Skeletal muscle cell (primary cell): ENCODE results near the gene ADM2.
A peak's percentile ranks its signal among the peaks of the same experiment; 100 is the strongest.
"Not testable (repeated sequence)": the region's sequence is repeated elsewhere in the genome, so short reads cannot be mapped to it uniquely, and the experiment has no call there.

ENCODE experiments used
- DNase-seq: peaks from one replicate; pipeline ENCODE4 v3.0.0-alpha.2; 2010; ENCODE audit warnings: low read depth
- H3K4me3 ChIP-seq: 2 replicates; pipeline ENCODE4 v1.5.1; 2011; ENCODE audit warnings: low read depth, mild to moderate bottlenecking, control low read depth, low read length, moderate library complexity

The ADM2 gene

DNA sequence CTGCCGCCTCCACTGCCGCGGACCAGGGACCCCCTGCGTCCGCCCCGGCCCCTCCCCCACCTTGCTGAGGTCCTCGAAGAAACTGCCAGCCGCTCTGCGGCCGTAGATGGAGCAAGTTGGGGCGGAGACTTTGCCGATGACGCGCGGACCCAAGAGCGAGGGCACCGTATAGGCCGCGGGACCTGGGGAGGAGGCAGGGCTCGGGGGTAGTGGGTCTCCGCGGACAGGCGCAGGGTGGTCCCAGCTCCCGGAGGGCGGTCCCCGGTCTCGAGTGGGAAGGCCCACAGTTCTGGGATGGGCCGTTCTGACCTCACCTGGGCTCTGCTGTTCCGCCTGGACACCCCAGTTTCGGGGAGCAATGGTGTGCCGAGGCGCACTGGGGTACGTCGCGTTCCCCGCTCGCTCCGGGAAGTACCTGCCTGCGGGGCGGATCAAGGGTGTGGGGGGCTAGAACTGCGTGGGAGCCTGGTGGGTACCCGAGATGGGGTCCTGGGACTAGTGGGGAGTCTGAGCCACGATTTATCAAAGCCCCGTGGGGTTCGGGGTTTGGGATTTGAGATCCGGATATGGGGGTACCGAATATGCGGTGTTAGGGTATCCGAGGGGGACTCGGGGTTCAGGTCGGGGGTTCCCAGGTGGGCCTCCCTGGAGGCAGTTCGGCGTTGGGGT is 49.7 kb downstream of the ADM2 start:
- no peak for DNase-seq
- peak overlapping the region; percentile 54 for H3K4me3 ChIP-seq

DNA sequence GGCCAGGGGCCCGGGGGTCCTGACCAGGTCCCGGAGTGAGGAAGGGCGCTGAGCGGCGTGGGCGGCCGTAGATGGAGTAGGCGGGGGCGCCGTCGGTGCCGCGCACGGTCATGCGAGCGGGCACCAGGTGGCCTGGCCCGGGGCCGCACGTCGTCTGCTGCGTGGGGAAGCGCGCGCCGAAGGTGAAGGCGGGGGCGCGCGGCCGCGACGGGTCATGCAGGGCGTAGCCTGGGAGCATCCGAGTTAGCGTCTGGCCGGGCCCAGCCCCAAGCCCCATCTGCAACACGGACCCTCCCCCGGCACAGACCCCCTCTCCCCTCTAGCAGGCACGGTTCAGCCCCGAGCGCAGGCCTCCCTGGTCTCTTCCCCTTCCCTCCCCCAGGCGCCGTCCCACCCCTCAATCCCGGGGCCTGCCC is 50.2 kb downstream of the ADM2 start:
- no peak for DNase-seq
- peak overlapping the region; percentile 54 for H3K4me3 ChIP-seq

DNA sequence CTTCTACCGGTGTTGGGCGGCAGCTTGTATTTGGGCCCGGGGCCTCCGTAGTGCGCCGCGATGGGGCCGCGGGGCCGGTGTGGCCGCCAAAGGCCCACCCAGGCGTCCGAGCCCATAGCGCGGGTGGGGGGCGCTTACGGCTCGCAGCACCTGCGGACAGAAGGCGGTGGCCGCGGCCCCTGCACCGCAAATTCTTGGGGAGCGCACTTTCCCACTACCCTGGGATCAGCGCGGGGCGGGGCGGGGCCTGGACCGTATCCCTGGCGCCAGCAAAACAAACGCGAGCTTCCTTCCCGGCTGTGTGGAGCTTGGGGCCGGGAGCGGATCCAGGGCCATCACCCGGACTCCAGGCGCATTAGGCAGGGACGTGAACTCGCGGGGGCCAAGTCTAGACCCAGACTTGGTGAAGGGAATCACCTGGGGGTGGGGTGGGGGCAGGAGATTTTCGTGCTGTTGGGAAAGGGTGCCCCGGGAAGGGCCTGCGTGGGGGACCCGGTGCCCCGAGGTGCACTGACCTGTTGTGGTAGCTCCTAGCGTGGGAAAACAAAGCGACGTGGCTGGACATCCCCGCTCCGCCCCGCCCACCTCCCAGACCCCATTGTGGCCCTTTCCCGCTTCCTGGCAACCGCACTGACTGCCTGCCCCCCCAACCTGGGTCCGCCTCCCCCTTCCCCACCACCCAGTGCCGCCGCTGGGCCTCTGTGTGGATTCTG is 50.8 kb downstream of the ADM2 start:
- peak overlapping the region; percentile 54 for H3K4me3 ChIP-seq
- DNase-seq = no peak

DNA sequence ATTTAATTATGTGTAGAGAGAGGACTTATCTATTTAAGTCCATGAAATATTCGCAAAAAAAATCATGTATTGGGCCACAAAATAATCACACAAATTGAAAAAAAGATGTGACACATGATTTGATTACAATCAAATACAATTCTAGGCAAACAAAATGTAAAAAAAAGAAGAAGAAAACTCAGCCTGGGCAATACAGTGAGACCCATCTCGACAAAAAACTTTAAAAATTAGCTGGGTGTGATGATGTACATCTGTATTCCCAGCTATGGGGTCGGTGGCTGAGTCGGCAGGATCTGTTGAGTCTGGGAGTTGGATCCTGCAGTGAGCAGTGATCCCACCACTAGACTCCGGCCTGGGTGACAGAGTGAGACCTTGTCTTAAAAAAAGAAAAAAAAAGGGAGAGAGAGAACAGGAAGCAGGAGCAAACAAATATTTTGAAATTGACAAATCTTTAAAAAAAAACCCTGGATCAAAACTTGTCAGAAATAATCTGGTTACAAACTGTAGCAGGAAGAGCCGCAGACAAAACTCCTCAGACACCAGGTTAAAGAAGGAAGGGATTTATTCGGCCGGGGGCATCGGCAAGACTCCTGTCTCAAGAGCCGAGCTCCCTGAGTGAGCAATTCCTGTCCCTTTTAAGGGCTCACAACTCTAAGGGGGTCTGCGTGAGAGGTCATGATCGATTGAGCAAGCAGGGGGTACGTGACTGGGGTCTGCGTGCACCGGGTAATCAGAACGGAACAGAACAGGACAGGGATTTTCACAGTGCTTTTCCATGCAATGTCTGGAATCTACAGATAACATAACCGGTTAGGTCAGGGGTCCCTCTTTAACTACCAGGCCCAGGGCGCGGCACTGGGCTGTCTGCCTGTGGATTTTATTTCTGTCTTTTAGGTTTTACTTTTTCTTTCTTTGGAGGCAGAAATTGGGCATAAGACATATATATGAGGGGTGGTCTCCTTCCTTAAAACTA is 51.8 kb downstream of the ADM2 start:
- DNase-seq = no peak
- H3K4me3 ChIP-seq = no peak overlapping the region

DNA sequence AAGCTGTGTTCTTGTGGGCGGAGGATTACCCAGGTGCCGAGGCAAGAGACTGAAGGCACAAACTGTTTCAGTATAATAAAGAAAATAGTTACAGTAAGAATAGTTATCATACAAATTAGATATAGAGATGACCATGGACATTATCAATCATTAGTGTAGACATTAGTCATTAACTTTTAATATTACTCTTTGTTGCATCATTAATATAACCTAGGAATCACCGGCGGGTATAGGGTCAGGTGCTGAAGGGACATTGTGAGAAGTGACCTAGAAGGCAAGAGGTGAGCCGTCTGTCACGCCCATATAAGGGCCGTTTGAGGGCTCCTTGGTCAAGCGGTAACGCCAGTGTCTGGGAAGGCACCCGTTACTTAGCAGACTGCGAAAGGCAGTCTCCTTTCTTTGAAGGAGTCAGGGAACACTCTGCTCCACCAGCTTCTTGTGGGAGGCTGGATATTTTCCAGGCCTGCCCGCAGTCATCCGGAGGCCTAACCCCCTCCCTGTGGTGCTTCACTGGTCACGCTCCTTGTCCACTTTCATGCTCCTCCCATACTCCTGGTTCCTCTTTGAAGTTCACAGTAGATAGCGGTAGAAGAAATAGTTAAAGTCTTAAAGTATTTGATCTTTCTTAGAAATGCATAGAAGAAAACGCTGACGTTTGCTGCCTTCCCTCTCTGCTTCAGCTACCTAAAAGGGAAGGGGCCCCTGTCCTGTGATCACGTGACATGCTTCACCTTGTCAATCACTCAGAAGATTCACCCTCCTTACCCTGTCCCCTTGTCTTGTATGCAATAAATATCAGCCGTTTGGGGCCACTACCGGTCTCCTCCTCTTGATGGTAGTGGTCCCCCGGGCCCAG is 52.7 kb downstream of the ADM2 start:
- DNase-seq, H3K4me3 ChIP-seq: not testable (repeated sequence)

DNA sequence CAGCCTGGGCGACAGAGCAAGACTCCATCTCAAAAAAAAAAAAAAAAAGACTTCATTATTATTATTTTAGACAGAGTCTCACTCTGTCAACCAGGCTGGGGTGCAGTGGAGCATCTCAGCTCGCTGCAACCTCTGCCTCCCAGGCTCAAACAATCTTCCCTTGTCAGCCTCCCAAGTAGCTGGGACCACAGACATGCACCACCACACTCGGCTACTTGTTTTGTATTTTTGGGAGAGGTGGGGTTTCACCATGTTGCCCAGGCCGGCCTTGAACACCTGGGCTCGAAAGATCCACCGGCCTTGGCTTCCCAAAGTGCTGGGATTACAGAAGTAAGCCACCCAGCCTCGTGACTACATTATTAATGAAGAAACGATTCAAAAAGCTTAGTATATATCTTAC is 53.8 kb downstream of the ADM2 start:
- DNase-seq = no peak
- no peak overlapping the region for H3K4me3 ChIP-seq
